Hepatocyte (in vitro differentiated cells): Measurements from ENCODE around the gene ATP2B1. TPM values are rescaled to one million over a fixed set of nuclear protein-coding genes. Genes with fewer than 3 reads are reported as not detected.

Experiments used
- DNase-seq: peaks from one replicate; pipeline ENCODE4 v3.0.0-alpha.2; 2016; ENCODE audit warnings: low spot score
- H2AFZ ChIP-seq: fragments of 200-600 bp; sonication (generic); 2 replicates; pipeline ENCODE4 v1.6.0; 2016; ENCODE audit warnings: antibody characterized with exemption, mild to moderate bottlenecking
- H3K27ac ChIP-seq: fragments of 200-600 bp; sonication (generic); 2 replicates; pipeline ENCODE4 v1.5.1; 2016; ENCODE audit warnings: mild to moderate bottlenecking
- H3K27me3 ChIP-seq: fragments of 200-600 bp; sonication (generic); 2 replicates; pipeline ENCODE4 v1.6.1; 2016
- H3K36me3 ChIP-seq: fragments of 200-600 bp; sonication (generic); replicated peaks from 2 replicates; pipeline ENCODE4 v1.5.1; 2016; ENCODE audit warnings: low read depth; ENCODE audit not compliant: insufficient read depth
- H3K4me1 ChIP-seq: fragments of 200-600 bp; sonication (generic); 2 replicates; pipeline ENCODE4 v1.5.1; 2016; ENCODE audit warnings: mild to moderate bottlenecking, moderate library complexity; ENCODE audit not compliant: insufficient read depth
- H3K4me2 ChIP-seq: fragments of 200-600 bp; sonication (generic); 2 replicates; pipeline ENCODE4 v1.6.0; 2016
- H3K4me3 ChIP-seq: fragments of 200-600 bp; sonication (generic); 2 replicates; pipeline ENCODE4 v1.5.1; 2016; ENCODE audit warnings: mild to moderate bottlenecking
- H3K79me2 ChIP-seq: fragments of 200-600 bp; sonication (generic); 2 replicates; pipeline ENCODE4 v1.6.0; 2017; ENCODE audit warnings: mild to moderate bottlenecking
- H3K9me2 ChIP-seq: fragments of 200-600 bp; sonication (generic); replicated peaks from 2 replicates; pipeline ENCODE4 v1.6.0; 2017; ENCODE audit warnings: mild to moderate bottlenecking; ENCODE audit not compliant: insufficient read depth
- H3K9me3 ChIP-seq: fragments of 200-600 bp; sonication (generic); 2 replicates; pipeline ENCODE4 v1.5.1; 2016; ENCODE audit warnings: low read depth, mild to moderate bottlenecking
- H4K20me1 ChIP-seq: fragments of 200-600 bp; sonication (generic); 2 replicates; pipeline ENCODE4 v1.6.0; 2016; ENCODE audit warnings: mild to moderate bottlenecking; ENCODE audit not compliant: insufficient read depth, poor library complexity, severe bottlenecking
- CTCF ChIP-seq: fragments of 200-600 bp; sonication (generic); IDR thresholded peaks from 2 replicates; pipeline ENCODE4 v1.5.1; 2016; ENCODE audit warnings: antibody characterized with exemption, mild to moderate bottlenecking; ENCODE audit not compliant: poor library complexity
- EZH2 ChIP-seq: fragments of 200-600 bp; sonication (generic); IDR thresholded peaks from 2 replicates; pipeline ENCODE4 v1.6.1; 2016; ENCODE audit warnings: antibody characterized with exemption, mild to moderate bottlenecking, borderline replicate concordance
- EZH2phosphoT487 ChIP-seq: fragments of 200-600 bp; sonication (generic); IDR thresholded peaks from one replicate; pipeline ENCODE4 v1.6.1; 2018; ENCODE audit warnings: antibody characterized with exemption, mild to moderate bottlenecking, low read depth, moderate library complexity; ENCODE audit not compliant: unreplicated experiment, severe bottlenecking
- WGBS: methylation state at CpG from one replicate; pipeline ENCODE4 v1.1.6; 2016; ENCODE audit warnings: low lambda C conversion rate; ENCODE audit errors: missing lambda C conversion rate; 5-methylcytosine and 5-hydroxymethylcytosine counted together
- polyA plus RNA-seq: library from polyadenylated mRNA; unstranded; fragments of >200 nt; fragmentation: Nextera tagmentation; extraction: Ambion mirVana; gene quantifications from 2 replicates; pipeline ENCODE4 v1.2.1, GENCODE V29; 2016
- total RNA-seq: library from RNA; depleted of rRNA; stranded (reverse); fragments of >200 nt; gene quantifications from 2 replicates; pipeline ENCODE4 v1.2.3, GENCODE V29; 2014

ATP2B1 gene
- total and polyA plus RNA-seq, 2 experiments from 2014 or later, result 52.2 to 67.2 TPM

DNA sequence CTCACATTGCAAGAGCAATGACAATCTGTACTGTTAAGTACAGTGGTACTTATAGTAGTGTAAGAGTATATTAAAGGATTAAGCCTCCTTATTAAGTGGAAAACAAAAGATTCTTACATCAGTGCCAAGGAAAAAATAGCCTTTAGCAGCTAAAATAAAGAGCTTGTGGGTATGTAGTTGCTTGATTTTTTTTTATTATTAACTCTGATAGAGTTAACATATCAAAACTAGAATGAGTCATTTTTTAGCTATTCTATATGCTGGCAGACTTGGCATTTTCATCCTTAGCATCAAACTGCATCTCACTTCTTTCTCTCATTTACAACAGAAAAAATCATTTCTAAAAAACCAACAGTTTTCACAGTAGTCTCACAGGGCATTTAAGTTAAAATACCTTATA lies 86.5 kb downstream of the ATP2B1 start:
- H3K4me2 ChIP-seq, result no peak overlapping the region
- TF ChIP-seq CTCF, result no peak
- TF ChIP-seq EZH2phosphoT487, result no peak
- no peak for TF ChIP-seq EZH2

DNA sequence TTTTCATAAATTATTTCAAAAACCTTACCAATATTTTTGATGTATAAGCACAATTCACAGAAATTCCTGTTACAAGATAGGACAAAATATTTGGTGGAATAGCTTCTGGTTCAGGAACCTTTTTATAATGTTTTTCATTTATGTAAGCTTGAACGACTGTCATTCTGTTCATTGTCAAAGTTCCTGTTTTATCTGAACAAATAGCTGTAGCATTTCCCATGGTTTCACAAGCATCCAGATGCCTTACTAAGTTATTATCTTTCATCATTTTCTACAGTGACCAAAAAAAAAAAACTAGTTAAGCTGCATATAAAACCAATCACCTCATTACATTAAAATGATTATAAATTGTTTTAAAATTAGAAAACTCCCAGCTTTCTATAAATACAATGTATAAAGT lies 87.1 kb downstream of the ATP2B1 start:
- no peaks in the 10 kb centered on the region for H3K36me3 ChIP-seq
- no peaks in the 10 kb centered on the region for H4K20me1 ChIP-seq
- no peak overlapping the region for H2AFZ ChIP-seq
- no peaks in the 10 kb centered on the region for H3K9me2 ChIP-seq
- no peak for DNase-seq
- H3K9me3 ChIP-seq, result no peaks in the 10 kb centered on the region
- no peak overlapping the region for H3K27ac ChIP-seq
- H3K4me1 ChIP-seq, result no peaks in the 10 kb centered on the region
- TF ChIP-seq CTCF (no peak), EZH2phosphoT487 (no peak), EZH2 (no peak)
- H3K79me2 ChIP-seq, result no peaks in the 10 kb centered on the region
- no peak overlapping the region for H3K4me3 ChIP-seq
- H3K4me2 ChIP-seq, result no peak overlapping the region
- WGBS, result 79% methylated on average over 1 of the region's 1 CpG
- no peaks in the 10 kb centered on the region for H3K27me3 ChIP-seq

More for the DNA sequence above, 86.5 kb downstream of the ATP2B1 start:
- Histone ChIP-seq H3K27ac (no peak overlapping the region), H3K4me1 (no peaks in the 10 kb centered on the region), H3K79me2 (no peaks in the 10 kb centered on the region), H3K36me3 (no peaks in the 10 kb centered on the region), H3K9me2 (no peaks in the 10 kb centered on the region), H3K27me3 (no peaks in the 10 kb centered on the region), H3K4me3 (no peak overlapping the region), H3K9me3 (no peaks in the 10 kb centered on the region), H4K20me1 (no peaks in the 10 kb centered on the region), H2AFZ (no peak overlapping the region)
- DNase-seq, result no peak

DNA sequence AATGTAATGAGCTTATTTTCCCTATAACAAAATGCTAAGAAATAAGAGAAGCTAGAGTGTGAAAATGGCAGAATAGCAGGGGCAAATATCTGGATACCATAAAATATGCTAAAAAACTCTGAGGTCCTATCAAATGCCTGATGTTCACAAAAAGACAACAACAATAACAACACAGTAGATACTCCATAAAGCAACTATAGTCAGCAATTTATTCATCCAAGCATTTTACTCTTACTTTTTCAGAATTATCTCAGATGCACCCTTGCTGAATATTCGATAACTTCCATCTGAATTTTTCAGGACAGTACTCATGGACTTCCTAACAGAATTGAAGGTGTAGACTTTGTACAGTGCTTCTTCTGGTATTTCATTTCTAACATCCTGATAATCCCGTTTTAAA lies 88.9 kb downstream of the ATP2B1 start:
- TF ChIP-seq EZH2phosphoT487, result no peak
- no peak for TF ChIP-seq CTCF
- TF ChIP-seq EZH2, result no peak
- H3K4me3 ChIP-seq, result no peak overlapping the region
- H2AFZ ChIP-seq, result no peak overlapping the region
- H3K36me3 ChIP-seq, result no peaks in the 10 kb centered on the region
- no peak overlapping the region for H3K4me2 ChIP-seq
- no peaks in the 10 kb centered on the region for H3K9me3 ChIP-seq
- H3K79me2 ChIP-seq, result no peaks in the 10 kb centered on the region
- no peaks in the 10 kb centered on the region for H3K9me2 ChIP-seq
- no peak for DNase-seq
- H3K27ac ChIP-seq, result no peak overlapping the region
- no peaks in the 10 kb centered on the region for H3K27me3 ChIP-seq
- no peaks in the 10 kb centered on the region for H3K4me1 ChIP-seq
- WGBS, result 96% methylated on average over 2 of the region's 2 CpGs
- no peaks in the 10 kb centered on the region for H4K20me1 ChIP-seq
